Loucy (cell line): ENCODE data around the gene ZCCHC8.

Experiments used
- H2AFZ ChIP-seq: fragments of 200-600 bp; sonication (generic); 2 replicates; pipeline ENCODE4 v1.6.0; 2016; ENCODE audit warnings: antibody characterized with exemption, mild to moderate bottlenecking, low read length, moderate library complexity
- H3F3A ChIP-seq: fragments of 200-600 bp; 2 replicates; pipeline ENCODE4 v1.6.0; 2016; ENCODE audit warnings: antibody characterized with exemption, low read depth, mild to moderate bottlenecking
- H3K27me3 ChIP-seq: fragments of 200-600 bp; sonication (generic); 2 replicates; pipeline ENCODE4 v1.6.1; 2014; ENCODE audit warnings: low read length, mild to moderate bottlenecking; ENCODE audit not compliant: insufficient read depth, poor library complexity, severe bottlenecking
- H3K36me3 ChIP-seq: fragments of 200-600 bp; sonication (generic); 2 replicates; pipeline ENCODE4 v1.6.1; 2016; ENCODE audit warnings: low read length; ENCODE audit not compliant: insufficient read depth
- H3K4me1 ChIP-seq: fragments of 200-600 bp; sonication (generic); 2 replicates; pipeline ENCODE4 v1.5.1; 2014; ENCODE audit warnings: low read length, mild to moderate bottlenecking; ENCODE audit not compliant: insufficient read depth, poor library complexity, severe bottlenecking
- H3K4me2 ChIP-seq: fragments of 200-600 bp; sonication (generic); 2 replicates; pipeline ENCODE4 v1.6.0; 2014; ENCODE audit warnings: antibody characterized with exemption, low read length, low read depth, mild to moderate bottlenecking; ENCODE audit not compliant: poor library complexity, severe bottlenecking
- H3K4me3 ChIP-seq: fragments of 200-600 bp; sonication (generic); 2 replicates; pipeline ENCODE4 v1.5.1; 2014; ENCODE audit warnings: low read length, mild to moderate bottlenecking, mixed read lengths; ENCODE audit not compliant: poor library complexity, severe bottlenecking
- H3K79me2 ChIP-seq: fragments of 200-600 bp; sonication (generic); 2 replicates; pipeline ENCODE4 v1.6.1; 2014; ENCODE audit warnings: low read length; ENCODE audit not compliant: insufficient read depth
- H3K9ac ChIP-seq: fragments of 200-600 bp; sonication (generic); 2 replicates; pipeline ENCODE4 v1.6.0; 2014; ENCODE audit warnings: mild to moderate bottlenecking, low read depth, low read length, moderate library complexity; ENCODE audit not compliant: poor library complexity, severe bottlenecking
- H3K9me2 ChIP-seq: fragments of 200-600 bp; sonication (generic); replicated peaks from 2 replicates; pipeline ENCODE4 v1.6.1; 2016; ENCODE audit warnings: low read depth, low read length, mixed read lengths
- H3K9me3 ChIP-seq: fragments of 200-600 bp; sonication (generic); 2 replicates; pipeline ENCODE4 v1.6.1; 2014; ENCODE audit warnings: mild to moderate bottlenecking, antibody characterized with exemption, low read length, low read depth; ENCODE audit not compliant: insufficient read depth
- H4K20me1 ChIP-seq: fragments of 200-600 bp; sonication (generic); 2 replicates; pipeline ENCODE4 v1.6.0; 2014; ENCODE audit warnings: antibody characterized with exemption, low read length, mild to moderate bottlenecking; ENCODE audit not compliant: insufficient read depth, poor library complexity, severe bottlenecking
- EZH2phosphoT487 ChIP-seq: fragments of 200-600 bp; IDR thresholded peaks from 2 replicates; pipeline ENCODE4 v1.6.1; 2018; ENCODE audit warnings: antibody characterized with exemption, mild to moderate bottlenecking, moderate library complexity, borderline replicate concordance
- TF ChIP-seq, protein P1 (sequence below): fragments of 200-600 bp; sonication (generic); conservative IDR thresholded peaks from 2 replicates; pipeline ENCODE4 v1.5.1; 2014; ENCODE audit warnings: mild to moderate bottlenecking, antibody characterized with exemption, low read length

ZCCHC8 gene

GRCh38 chr12:122518908-122519307 lies 18.2 kb upstream of the ZCCHC8 start:
- Histone ChIP-seq H3K9me2 (no peaks in the 10 kb centered on the region), H3K4me3 (no peak overlapping the region), H3K27me3 (no peaks in the 10 kb centered on the region), H3K9me3 (no peaks in the 10 kb centered on the region), H3K9ac (no peak overlapping the region), H4K20me1 (peaks cover 85% of the 10 kb centered on the region), H2AFZ (no peak overlapping the region), H3K4me1 (peaks cover 46% of the 10 kb centered on the region), H3K79me2 (peaks cover 96% of the 10 kb centered on the region), H3K36me3 (peaks cover 84% of the 10 kb centered on the region), H3K4me2 (no peak overlapping the region), H3F3A (no peaks in the 10 kb centered on the region)
- TF ChIP-seq, protein P1, sequence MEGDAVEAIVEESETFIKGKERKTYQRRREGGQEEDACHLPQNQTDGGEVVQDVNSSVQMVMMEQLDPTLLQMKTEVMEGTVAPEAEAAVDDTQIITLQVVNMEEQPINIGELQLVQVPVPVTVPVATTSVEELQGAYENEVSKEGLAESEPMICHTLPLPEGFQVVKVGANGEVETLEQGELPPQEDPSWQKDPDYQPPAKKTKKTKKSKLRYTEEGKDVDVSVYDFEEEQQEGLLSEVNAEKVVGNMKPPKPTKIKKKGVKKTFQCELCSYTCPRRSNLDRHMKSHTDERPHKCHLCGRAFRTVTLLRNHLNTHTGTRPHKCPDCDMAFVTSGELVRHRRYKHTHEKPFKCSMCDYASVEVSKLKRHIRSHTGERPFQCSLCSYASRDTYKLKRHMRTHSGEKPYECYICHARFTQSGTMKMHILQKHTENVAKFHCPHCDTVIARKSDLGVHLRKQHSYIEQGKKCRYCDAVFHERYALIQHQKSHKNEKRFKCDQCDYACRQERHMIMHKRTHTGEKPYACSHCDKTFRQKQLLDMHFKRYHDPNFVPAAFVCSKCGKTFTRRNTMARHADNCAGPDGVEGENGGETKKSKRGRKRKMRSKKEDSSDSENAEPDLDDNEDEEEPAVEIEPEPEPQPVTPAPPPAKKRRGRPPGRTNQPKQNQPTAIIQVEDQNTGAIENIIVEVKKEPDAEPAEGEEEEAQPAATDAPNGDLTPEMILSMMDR: no peak
- TF ChIP-seq EZH2phosphoT487: no peak

DNA sequence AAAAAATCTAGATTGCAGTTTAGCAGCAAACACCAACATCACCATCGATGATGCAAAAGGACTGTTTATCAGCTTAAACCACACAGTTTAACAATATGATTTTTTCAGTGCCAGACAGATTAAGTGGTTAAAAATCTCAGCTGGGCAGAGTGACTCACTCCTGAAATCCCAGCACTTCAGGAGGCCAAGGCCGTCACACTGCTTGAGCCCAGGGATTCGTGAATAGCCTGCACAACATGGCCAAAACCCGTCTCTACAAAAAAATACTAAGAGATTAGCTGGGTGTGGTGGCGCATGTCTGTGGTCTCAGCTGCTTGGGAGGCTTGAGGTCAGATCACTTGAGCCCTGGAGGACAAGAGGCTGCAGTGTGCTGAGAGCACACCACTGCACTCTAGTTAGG lies 17.1 kb upstream of the ZCCHC8 start:
- Histone ChIP-seq H2AFZ (no peak overlapping the region), H3K4me2 (no peak overlapping the region), H3K36me3 (peaks cover 92% of the 10 kb centered on the region), H3K27me3 (no peaks in the 10 kb centered on the region), H3K9ac (no peak overlapping the region), H3K9me2 (no peaks in the 10 kb centered on the region), H3K9me3 (no peaks in the 10 kb centered on the region), H3F3A (no peaks in the 10 kb centered on the region), H3K4me3 (no peak overlapping the region), H3K79me2 (peaks cover 94% of the 10 kb centered on the region), H4K20me1 (peaks cover 83% of the 10 kb centered on the region), H3K4me1 (peaks cover 35% of the 10 kb centered on the region)
- no peak for TF ChIP-seq EZH2phosphoT487
- TF ChIP-seq, protein P1: no peak

DNA sequence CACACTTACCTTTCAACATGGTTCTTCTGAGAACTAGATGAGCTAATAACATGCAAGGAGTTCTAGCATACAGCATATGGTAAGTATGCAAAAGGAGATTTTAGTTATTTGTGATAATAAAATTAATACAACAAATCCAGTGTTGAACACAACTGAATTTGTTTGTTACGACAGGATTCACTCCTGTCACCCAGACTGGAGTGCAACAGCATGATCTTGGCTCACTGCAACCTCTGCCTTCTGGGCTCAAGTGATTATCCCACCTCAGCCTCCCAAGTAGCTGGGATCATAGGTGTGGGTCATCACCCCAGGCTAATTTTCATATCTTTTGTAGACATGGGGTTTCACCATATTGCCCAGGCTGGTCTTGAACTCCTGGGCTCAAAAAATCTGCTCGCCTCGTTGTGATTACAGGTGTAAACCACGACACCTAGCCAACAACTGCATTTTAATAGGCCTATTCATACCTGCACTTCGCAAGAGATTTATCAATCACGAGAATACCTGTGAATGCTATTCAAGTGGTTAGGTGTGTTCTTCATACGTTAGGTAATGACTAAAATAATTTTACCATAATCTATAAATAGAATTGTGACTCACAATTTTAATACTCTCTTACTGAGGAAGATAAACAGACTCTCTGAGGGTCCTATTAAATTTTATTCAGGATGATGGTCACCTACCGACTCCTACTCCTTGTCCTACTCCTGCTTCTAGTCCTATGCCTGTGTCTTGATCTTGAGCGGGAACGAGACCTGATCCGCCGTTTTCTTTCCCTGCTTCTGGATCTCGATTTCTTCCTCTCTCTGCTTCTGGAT lies 16.0 kb upstream of the ZCCHC8 start:
- no peaks in the 10 kb centered on the region for H3K27me3 ChIP-seq
- H3K79me2 ChIP-seq: peaks cover 94% of the 10 kb centered on the region
- no peak overlapping the region for H3K9ac ChIP-seq
- H3K4me2 ChIP-seq: no peak overlapping the region
- no peaks in the 10 kb centered on the region for H3K9me2 ChIP-seq
- TF ChIP-seq EZH2phosphoT487: no peak
- TF ChIP-seq, protein P1: no peak
- no peaks in the 10 kb centered on the region for H3K9me3 ChIP-seq
- H4K20me1 ChIP-seq: peaks cover 82% of the 10 kb centered on the region
- no peak overlapping the region for H2AFZ ChIP-seq
- no peaks in the 10 kb centered on the region for H3F3A ChIP-seq
- H3K4me1 ChIP-seq: peaks cover 27% of the 10 kb centered on the region
- H3K36me3 ChIP-seq: peaks cover 98% of the 10 kb centered on the region
- H3K4me3 ChIP-seq: no peak overlapping the region
